ENCODE data around the gene LHX3. TPM values are rescaled to one million over a fixed set of nuclear protein-coding genes. Genes with fewer than 3 reads are reported as not detected.

The LHX3 gene
- total and polyA plus RNA-seq, 10 donors: not detected

GRCh38 chr9:136209786-136210185 is 4.9 kb upstream of the LHX3 start:
- intact Hi-C loops (cut with DNase I; ENCODE audit: low total_unique reads): no loop called here
- Histone ChIP-seq H3K36me3 (peaks cover 1 to 89% (median 65%) of the 10 kb centered on the region in 6 donors), H3K27me3 (replicated peaks in 1 of 7) (peaks cover 0 to 10% (median 7%) of the 10 kb centered on the region in 7 donors), H3K9me3 (peaks cover 0 to 9% (median 0%) of the 10 kb centered on the region in 8 donors), H3K27ac (no peak overlapping the region), H3K4me1 (peaks cover 0 to 6% (median 2%) of the 10 kb centered on the region in 6 donors), H3K4me3 (no peak overlapping the region)
- no peak for DNase-seq
- TF ChIP-seq CTCF (IDR thresholded peaks at IDR 0.05 in 8 of 11, conservative IDR thresholded peaks at IDR 0.05 in 3 of 11) (no peak), POLR2AphosphoS5 (IDR thresholded peaks at IDR 0.05) (no peak), POLR2A (IDR thresholded peaks at IDR 0.05) (no peak)
- WGBS, 5 donors: 86 to 91% (median 89%) methylated on average over 13 to 17 of the region's 17 CpGs

- no peak overlapping the region for H3K4me3 ChIP-seq
- WGBS, 5 donors: 92 to 96% (median 95%) methylated on average over 17 of the region's 17 CpGs
- H3K27me3 ChIP-seq (replicated peaks in 1 of 7): peaks cover 0 to 16% (median 13%) of the 10 kb centered on the region in 7 donors
- no peak for TF ChIP-seq POLR2A (IDR thresholded peaks at IDR 0.05)
- no peak for TF ChIP-seq CTCF (IDR thresholded peaks at IDR 0.05 in 8 of 11, conservative IDR thresholded peaks at IDR 0.05 in 3 of 11)
- TF ChIP-seq POLR2AphosphoS5 (IDR thresholded peaks at IDR 0.05): no peak
- no peak for DNase-seq
- H3K9me3 ChIP-seq: peaks cover 0 to 7% (median 0%) of the 10 kb centered on the region in 8 donors
- no peak overlapping the region for H3K27ac ChIP-seq
- peaks cover 0 to 84% (median 59%) of the 10 kb centered on the region in 6 donors for H3K36me3 ChIP-seq
- intact Hi-C loops (cut with DNase I; ENCODE audit: low total_unique reads): no loop called here
- H3K4me1 ChIP-seq: peaks cover 0 to 12% (median 4%) of the 10 kb centered on the region in 6 donors
These were observed 4.3 kb upstream of the LHX3 start for GRCh38 chr9:136209232-136209631.

DNA sequence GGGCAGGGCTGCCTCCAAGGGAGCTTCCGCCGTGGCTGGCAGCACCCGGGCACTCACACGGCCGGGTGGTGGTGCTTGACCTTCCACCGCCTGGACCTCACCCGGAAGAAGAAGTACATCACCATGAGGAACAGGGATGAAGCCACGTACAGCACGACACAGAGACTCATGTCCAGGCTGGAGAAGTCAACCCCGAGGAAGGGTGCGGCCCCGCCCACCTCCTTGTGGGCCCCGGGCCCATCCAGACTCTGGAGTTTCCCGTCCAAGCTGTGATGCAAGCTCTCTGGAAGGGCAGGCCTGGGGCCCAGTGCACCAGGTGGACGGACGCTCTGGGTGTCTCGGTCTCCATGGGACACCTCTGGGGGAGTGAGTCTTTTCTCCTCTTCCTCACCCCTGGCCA is 3.7 kb upstream of the LHX3 start:
- intact Hi-C loops (cut with DNase I; ENCODE audit: low total_unique reads): no loop called here
- peaks cover 0 to 13% (median 5%) of the 10 kb centered on the region in 6 donors for H3K4me1 ChIP-seq
- no peak overlapping the region for H3K4me3 ChIP-seq
- peaks cover 0 to 78% (median 54%) of the 10 kb centered on the region in 6 donors for H3K36me3 ChIP-seq
- H3K27me3 ChIP-seq (replicated peaks in 1 of 7): peaks cover 0 to 22% (median 18%) of the 10 kb centered on the region in 7 donors
- no peak for DNase-seq
- peaks cover 0 to 1% (median 0%) of the 10 kb centered on the region in 8 donors for H3K9me3 ChIP-seq
- 76 to 90% (median 85%) methylated on average over 11 to 17 of the region's 17 CpGs for WGBS, 5 donors
- TF ChIP-seq POLR2A (IDR thresholded peaks at IDR 0.05): no peak
- TF ChIP-seq CTCF (IDR thresholded peaks at IDR 0.05 in 8 of 11, conservative IDR thresholded peaks at IDR 0.05 in 3 of 11): no peak
- peak in 1 of 3 donors; percentile 50 for TF ChIP-seq POLR2AphosphoS5 (IDR thresholded peaks at IDR 0.05)
- H3K27ac ChIP-seq: no peak overlapping the region

- DNase-seq: no peak
- H3K9me3 ChIP-seq: no peaks in the 10 kb centered on the region
- peaks cover 0 to 32% (median 29%) of the 10 kb centered on the region in 7 donors for H3K27me3 ChIP-seq (replicated peaks in 1 of 7)
- H3K4me1 ChIP-seq: peaks cover 0 to 21% (median 9%) of the 10 kb centered on the region in 6 donors
- TF ChIP-seq CTCF (IDR thresholded peaks at IDR 0.05 in 8 of 11, conservative IDR thresholded peaks at IDR 0.05 in 3 of 11): no peak
- TF ChIP-seq POLR2A (IDR thresholded peaks at IDR 0.05): no peak
- no peak for TF ChIP-seq POLR2AphosphoS5 (IDR thresholded peaks at IDR 0.05)
- H3K27ac ChIP-seq: no peak overlapping the region
- intact Hi-C loops (cut with DNase I; ENCODE audit: low total_unique reads): no loop called here
- H3K36me3 ChIP-seq: peaks cover 0 to 68% (median 43%) of the 10 kb centered on the region in 6 donors
- H3K4me3 ChIP-seq: no peak overlapping the region
- WGBS, 5 donors: 84 to 98% (median 88%) methylated on average over 7 to 9 of the region's 9 CpGs
These were observed 2.7 kb upstream of the LHX3 start for GRCh38 chr9:136207616-136208015.
